ENCODE results near the gene P2RX6. TPM values are rescaled to one million over a fixed set of nuclear protein-coding genes. Genes with fewer than 3 reads are reported as not detected.
A peak's percentile ranks its signal among the peaks of the same experiment; 100 is the strongest.

The P2RX6 gene
- total and polyA plus RNA-seq, 7 donors = under 0.01 to 2.0 (median 1.1) TPM; not detected in 1

GRCh38 chr22:21009638-21010425 lies 5.1 kb upstream of the P2RX6 start:
- Histone ChIP-seq H3K27ac (no peak overlapping the region), H3K4me3 (no peak overlapping the region), H3K36me3 (no peaks in the 10 kb centered on the region), H3K27me3 (no peaks in the 10 kb centered on the region), H3K4me1 (peaks cover 0 to 15% (median 13%) of the 10 kb centered on the region in 4 donors), H3K9me3 (no peaks in the 10 kb centered on the region)
- WGBS, 2 donors = 47 to 60% methylated on average over 10 of the region's 10 CpGs
- no peak for TF ChIP-seq POLR2AphosphoS5 (IDR thresholded peaks at IDR 0.05)
- TF ChIP-seq CTCF (IDR thresholded peaks at IDR 0.05) = no peak
- TF ChIP-seq POLR2A (IDR thresholded peaks at IDR 0.05) = no peak
- no peak for TF ChIP-seq EP300 (IDR thresholded peaks at IDR 0.05)
- intact Hi-C loops (cut with DNase I) = loop anchor here (10.0 kb wide), 2 partner anchors 95 to 125 kb away; partner anchors contain the start of gene CRKL
- DNase-seq = no peak

GRCh38 chr22:21010426-21011113 lies 4.4 kb upstream of the P2RX6 start:
- DNase-seq = no peak
- H3K27ac ChIP-seq = no peak overlapping the region
- peaks cover 0 to 22% (median 20%) of the 10 kb centered on the region in 4 donors for H3K4me1 ChIP-seq
- WGBS, 2 donors = 90 to 95% methylated on average over 3 of the region's 3 CpGs
- intact Hi-C loops (cut with DNase I) = no loop called here
- H3K36me3 ChIP-seq = no peaks in the 10 kb centered on the region
- no peaks in the 10 kb centered on the region for H3K9me3 ChIP-seq
- no peaks in the 10 kb centered on the region for H3K27me3 ChIP-seq
- TF ChIP-seq POLR2A (IDR thresholded peaks at IDR 0.05) (no peak), POLR2AphosphoS5 (IDR thresholded peaks at IDR 0.05) (no peak), EP300 (IDR thresholded peaks at IDR 0.05) (no peak), CTCF (IDR thresholded peaks at IDR 0.05) (no peak)
- H3K4me3 ChIP-seq = no peak overlapping the region

GRCh38 chr22:21012446-21013407 lies 2.2 kb upstream of the P2RX6 start:
- H3K27ac ChIP-seq = peak overlapping the region in 1 of 4 donors; percentile 82
- no peaks in the 10 kb centered on the region for H3K27me3 ChIP-seq
- H3K4me3 ChIP-seq = no peak overlapping the region
- no peaks in the 10 kb centered on the region for H3K9me3 ChIP-seq
- 67 to 82% methylated on average over 14 of the region's 14 CpGs for WGBS, 2 donors
- peaks cover 0 to 24% (median 22%) of the 10 kb centered on the region in 4 donors for H3K4me1 ChIP-seq
- intact Hi-C loops (cut with DNase I) = no loop called here
- DNase-seq = no peak
- TF ChIP-seq POLR2A (IDR thresholded peaks at IDR 0.05) = no peak
- no peak for TF ChIP-seq POLR2AphosphoS5 (IDR thresholded peaks at IDR 0.05)
- no peak for TF ChIP-seq EP300 (IDR thresholded peaks at IDR 0.05)
- TF ChIP-seq CTCF (IDR thresholded peaks at IDR 0.05) = no peak
- H3K36me3 ChIP-seq = no peaks in the 10 kb centered on the region

- peaks cover 0 to 24% (median 22%) of the 10 kb centered on the region in 4 donors for H3K4me1 ChIP-seq
- no peaks in the 10 kb centered on the region for H3K27me3 ChIP-seq
- TF ChIP-seq POLR2A (IDR thresholded peaks at IDR 0.05) (no peak), EP300 (IDR thresholded peaks at IDR 0.05) (no peak), CTCF (IDR thresholded peaks at IDR 0.05) (no peak), POLR2AphosphoS5 (IDR thresholded peaks at IDR 0.05) (no peak)
- WGBS, 2 donors = 10 to 13% methylated on average over 24 of the region's 24 CpGs
- peak overlapping the region; percentile 68 to 82 (median 74) for H3K27ac ChIP-seq
- H3K36me3 ChIP-seq = no peaks in the 10 kb centered on the region
- no peak for DNase-seq
- H3K4me3 ChIP-seq = peak overlapping the region; percentile 37 to 57 (median 50)
- intact Hi-C loops (cut with DNase I) = no loop called here
- no peaks in the 10 kb centered on the region for H3K9me3 ChIP-seq
These were observed 1.2 kb upstream of the P2RX6 start for GRCh38 chr22:21013657-21014201.
